Stimulated activated CD4-positive, alpha-beta T cell treated with anti-CD3 and anti-CD28 coated beads, Interleukin-2, amount 100 ng/mL, for 48 hours (primary cell): ENCODE results near the gene KRTAP4-7.
"Not testable (repeated sequence)": the region's sequence is repeated elsewhere in the genome, so short reads cannot be mapped to it uniquely, and the experiment has no call there.

Source experiments
- DNase-seq, 2 donors: peaks; one replicate each; pipeline ENCODE4 v3.0.0-alpha.2; 2020

KRTAP4-7 gene

DNA sequence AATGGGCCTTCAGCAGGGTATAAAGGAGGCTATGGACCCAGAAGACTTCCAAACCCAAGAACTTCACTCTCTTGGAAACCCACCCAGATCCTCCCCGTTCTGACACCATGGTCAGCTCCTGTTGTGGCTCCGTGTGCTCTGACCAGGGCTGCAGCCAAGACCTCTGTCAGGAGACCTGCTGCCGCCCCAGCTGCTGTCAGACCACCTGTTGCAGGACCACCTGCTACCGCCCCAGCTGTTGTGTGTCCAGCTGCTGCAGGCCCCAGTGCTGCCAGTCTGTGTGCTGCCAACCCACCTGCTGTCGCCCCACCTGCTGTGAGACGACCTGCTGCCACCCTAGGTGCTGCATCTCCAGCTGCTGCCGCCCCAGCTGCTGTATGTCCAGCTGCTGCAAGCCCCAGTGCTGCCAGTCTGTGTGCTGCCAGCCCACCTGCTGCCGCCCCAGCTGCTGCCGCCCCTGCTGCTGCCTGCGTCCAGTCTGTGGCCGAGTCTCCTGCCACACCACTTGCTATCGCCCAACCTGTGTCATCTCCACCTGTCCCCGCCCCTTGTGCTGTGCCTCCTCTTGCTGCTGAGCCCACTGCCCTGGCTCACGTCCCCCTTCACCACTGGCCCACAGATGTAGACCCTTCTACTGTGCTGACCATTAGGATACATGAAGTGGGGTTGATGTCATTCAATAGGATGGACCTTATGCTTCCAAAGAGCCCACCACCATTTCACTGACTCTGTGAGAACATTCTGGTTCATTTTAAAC, at the start of gene KRTAP4-7:
KRTAP4-7 (plus strand) TSS at position 51 of the 757 bp plus-strand sequence; CDS start at position 108, 57 bp downstream.
- not testable (repeated sequence) for DNase-seq

DNA sequence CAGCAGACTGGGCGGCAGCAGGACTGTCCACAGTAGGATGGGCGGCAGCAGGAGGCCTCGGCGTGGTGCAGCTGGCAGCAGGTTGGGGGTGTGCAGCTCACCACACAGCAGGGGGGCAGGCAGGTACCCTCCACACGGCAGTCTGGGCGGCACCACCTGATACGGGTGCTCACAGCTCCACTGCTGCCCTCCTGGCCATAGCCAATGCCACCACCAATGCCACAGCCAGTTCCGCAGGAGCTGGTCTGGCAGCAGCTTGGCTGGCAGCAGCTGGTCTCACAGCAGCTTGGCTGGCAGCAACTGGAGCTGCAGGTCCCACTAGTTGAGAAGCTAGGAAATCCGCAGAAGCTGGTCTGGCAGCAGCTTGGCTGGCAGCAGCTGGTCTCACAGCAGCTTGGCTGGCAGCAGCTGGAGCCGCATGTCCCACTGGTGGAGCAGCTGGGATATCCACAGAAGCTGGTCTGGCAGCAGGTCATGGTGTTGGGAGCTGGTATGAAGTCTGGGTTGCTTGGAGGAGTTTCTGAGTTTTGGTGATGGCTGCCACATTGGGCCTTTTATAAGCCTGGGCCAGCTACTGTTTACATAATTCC, 49.5 kb upstream of the KRTAP4-7 start, which contains the start of gene KRTAP1-3:
KRTAP1-3 (minus strand) TSS at position 529 of the 590 bp plus-strand sequence; CDS start at position 476, 53 bp downstream.
- DNase-seq: not testable (repeated sequence)

- no peak for DNase-seq
Measured at GRCh38 chr17:41037853-41038350, 46.0 kb upstream of the KRTAP4-7 start.

DNA sequence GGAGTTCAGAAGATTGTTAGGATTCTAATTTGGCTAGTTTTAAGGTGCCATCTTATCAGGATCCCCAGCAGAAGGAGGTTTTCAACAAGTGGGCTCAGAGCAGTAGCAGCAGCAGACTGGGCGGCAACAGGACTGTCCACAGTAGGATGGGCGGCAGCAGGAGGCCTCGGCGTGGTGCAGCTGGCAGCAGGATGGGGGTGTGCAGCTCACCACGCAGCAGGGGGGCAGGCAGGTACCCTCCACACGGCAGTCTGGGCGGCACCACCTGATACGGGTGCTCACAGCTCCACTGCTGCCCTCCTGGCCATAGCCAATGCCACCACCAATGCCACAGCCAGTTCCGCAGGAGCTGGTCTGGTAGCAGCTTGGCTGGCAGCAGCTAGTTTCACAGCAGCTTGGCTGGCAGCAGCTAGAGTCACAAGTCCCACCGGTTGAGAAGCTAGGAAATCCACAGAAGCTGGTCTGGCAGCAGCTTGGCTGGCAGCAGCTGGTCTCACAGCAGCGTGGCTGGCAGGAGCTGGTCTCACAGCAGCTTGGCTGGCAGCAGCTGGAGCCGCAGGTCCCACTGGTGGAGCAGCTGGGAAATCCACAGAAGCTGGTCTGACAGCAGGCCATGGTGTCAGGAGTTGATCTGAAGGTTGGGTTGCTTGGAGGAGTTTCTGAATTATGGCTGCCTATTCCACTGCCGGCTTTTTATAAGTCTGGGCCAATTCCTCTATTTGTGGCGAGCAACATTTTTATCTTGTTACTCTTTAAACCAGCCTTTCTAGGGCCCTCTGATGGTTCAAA, 43.0 kb upstream of the KRTAP4-7 start, which contains the start of gene KRTAP1-1:
KRTAP1-1 (minus strand) TSS at position 668 of the 789 bp plus-strand sequence; CDS start at position 615, 53 bp downstream.
- DNase-seq: not testable (repeated sequence)

DNA sequence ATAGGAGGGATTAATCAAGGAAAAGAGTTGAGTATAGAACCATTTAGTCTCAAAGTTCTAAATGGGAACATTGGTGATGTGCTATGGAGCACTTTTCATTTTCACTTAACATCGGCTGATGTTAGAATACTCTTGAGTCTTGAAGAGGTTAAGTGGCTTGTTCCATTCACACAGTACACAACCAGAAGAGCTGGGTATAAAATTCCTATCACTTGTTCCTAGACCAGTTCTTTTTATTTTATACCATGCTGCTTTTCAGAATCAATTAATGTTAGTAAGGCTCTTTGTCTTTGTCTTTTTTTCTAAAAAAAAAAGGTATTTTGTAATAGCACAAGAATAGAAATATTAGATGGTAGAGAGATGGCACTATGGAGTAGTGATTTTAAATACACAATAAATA, 41.0 kb upstream of the KRTAP4-7 start:
- no peak for DNase-seq

DNA sequence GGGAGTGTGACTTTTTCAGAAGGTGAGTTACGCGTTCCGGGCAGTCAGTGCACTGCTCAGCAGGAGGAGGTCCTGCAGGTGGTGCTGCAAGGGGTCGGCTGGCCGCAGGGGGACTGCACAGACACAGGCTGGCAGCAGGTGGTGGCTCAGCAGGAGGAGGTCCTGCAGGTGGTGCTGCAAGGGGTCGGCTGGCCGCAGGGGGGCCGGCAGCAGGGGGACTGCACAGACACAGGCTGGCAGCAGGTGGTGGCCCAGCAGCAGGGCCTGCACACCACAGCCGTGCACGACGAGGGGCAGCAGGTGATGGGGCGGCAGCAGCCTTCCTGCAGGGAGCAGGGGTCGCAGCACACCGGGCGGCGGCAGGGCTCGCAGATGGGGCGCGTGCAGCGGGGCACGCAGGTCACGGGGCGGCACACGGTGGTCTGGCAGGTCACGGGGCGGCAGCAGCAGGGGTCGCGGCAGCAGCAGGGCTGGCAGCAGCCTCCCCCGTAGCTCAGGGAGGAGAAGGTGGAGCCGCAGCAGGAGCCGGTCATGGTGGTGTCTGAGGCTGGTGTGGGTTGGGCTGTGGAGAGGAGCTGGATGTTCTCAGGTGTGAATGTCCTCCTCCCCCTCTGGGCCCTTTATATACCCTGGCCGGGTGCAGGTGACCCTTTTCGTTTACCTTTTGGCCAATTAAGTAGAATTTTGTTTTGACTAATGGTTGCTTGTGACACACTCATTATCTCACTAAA, 37.0 kb upstream of the KRTAP4-7 start, which contains the start of gene KRTAP2-1:
KRTAP2-1 (minus strand) TSS at position 582 of the 731 bp plus-strand sequence; CDS start at position 533, 49 bp downstream.
- DNase-seq: not testable (repeated sequence)

- no peak for DNase-seq
Measured at GRCh38 chr17:41048441-41048840, 35.5 kb upstream of the KRTAP4-7 start.

DNA sequence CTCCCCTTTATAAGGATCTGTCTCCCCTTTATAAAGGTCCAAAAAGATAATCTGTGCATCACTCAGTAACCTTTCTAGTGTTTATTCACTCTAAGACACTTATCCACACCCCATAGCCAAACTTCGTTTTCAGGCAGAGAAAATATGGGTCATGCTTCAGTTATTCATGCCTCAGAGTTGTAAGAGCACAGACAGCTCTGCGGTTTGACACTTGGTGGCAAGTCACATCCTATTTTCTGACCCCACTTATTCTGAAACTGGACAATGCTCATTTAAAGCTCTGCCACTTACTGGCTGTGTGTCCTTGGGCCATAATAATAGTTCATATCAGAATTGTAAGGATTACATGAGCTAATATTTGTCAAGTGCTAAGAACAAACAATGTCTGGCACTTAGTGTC, 34.8 kb upstream of the KRTAP4-7 start:
- no peak for DNase-seq

- no peak for DNase-seq
Measured at GRCh38 chr17:41052566-41052965, 31.4 kb upstream of the KRTAP4-7 start.

DNA sequence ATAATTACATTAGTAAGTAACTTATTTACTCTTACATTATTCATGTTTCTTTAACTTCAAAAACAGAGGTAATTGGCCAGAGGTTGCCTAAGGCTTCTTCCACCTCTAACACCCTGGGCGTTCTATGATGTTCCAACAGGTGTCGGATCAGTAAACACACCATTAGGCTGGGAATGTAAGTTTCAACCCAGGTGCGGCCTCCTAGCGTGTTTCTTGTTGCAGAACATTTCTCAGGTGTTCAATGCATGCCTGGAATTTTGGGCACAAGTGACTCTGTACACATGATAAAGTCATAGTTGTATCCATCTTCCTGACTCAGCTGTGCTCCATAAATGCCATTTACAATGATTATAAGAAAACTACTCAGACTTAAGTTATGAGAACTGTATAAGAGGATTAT, 29.9 kb upstream of the KRTAP4-7 start:
- no peak for DNase-seq

DNA sequence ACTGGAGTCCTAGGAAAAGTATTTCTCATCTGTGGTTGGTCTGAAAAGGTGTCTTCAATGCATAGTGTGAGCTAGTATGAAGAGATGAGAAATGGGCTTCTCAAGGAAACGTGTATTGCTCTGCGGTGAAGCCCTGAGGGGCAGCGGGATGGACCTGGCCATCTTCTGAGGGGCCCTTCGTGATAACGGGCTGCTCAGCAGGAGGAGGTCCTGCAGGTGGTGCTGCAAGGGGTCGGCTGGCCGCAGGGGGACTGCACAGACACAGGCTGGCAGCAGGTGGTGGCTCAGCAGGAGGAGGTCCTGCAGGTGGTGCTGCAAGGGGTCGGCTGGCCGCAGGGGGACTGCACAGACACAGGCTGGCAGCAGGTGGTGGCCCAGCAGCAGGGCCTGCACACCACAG, 29.4 kb upstream of the KRTAP4-7 start:
- not testable (repeated sequence) for DNase-seq

GRCh38 chr17:41055130-41055529, 28.8 kb upstream of the KRTAP4-7 start, which contains the start of gene KRTAP2-2:
Gene KRTAP2-2 (minus strand): TSS chr17:41055230. CDS start chr17:41055211, 19 bp downstream.
- not testable (repeated sequence) for DNase-seq

- no peak for DNase-seq
Measured at GRCh38 chr17:41057547-41057946, 26.4 kb upstream of the KRTAP4-7 start.

DNA sequence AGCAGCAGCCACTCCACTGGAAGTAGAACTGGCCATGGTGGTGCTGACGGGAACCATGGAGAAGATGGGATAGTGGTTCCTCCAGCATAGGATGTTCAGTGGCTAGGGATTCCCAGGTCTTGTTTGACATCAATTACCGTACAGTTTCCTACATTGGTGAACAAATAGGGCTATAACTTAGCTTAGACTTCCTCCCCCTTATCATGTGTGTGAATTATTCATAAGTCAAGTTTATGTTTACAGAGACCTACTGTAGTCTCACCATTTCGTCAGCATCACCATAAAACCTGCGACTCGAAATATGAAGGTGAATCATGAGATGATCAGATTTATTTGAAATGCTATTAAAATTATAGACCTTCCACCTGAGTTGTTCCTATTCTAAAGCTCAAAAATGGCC, 25.2 kb upstream of the KRTAP4-7 start:
- DNase-seq: no peak

- not testable (repeated sequence) for DNase-seq
Measured at GRCh38 chr17:41059276-41060051, 24.5 kb upstream of the KRTAP4-7 start.

- DNase-seq: no peak
Measured at GRCh38 chr17:41060052-41060604, 23.8 kb upstream of the KRTAP4-7 start, which contains the start of gene KRTAP2-3. Gene KRTAP2-3 (minus strand): TSS chr17:41060114. CDS start chr17:41060050, 64 bp downstream.

DNA sequence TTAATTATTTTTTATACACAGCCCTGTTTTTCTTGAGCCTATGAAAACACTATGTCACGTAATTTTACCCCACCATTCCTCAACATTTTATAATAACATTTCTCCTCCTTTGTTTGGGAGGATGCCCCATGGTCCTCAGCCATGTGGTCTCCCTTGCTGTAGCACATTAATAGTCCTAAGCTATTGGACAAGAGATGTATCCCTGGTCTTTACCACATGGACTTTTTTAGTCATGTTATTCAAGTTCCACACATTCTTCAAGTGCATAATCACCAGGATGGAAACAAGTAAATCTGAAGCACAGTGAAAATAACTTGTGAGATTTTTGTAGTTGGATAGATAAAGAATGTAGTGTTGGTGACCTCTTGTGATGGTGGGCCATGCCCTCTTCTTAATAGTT, 22.0 kb upstream of the KRTAP4-7 start:
- no peak for DNase-seq

- no peak for DNase-seq
Measured at GRCh38 chr17:41063449-41063848, 20.5 kb upstream of the KRTAP4-7 start.

- DNase-seq: no peak
Measured at GRCh38 chr17:41064301-41064700, 19.6 kb upstream of the KRTAP4-7 start.

- not testable (repeated sequence) for DNase-seq
Measured at GRCh38 chr17:41065016-41065689, 18.8 kb upstream of the KRTAP4-7 start.
